Measurements from ENCODE around the gene SLC10A1. TPM values are rescaled to one million over a fixed set of nuclear protein-coding genes. Genes with fewer than 3 reads are reported as not detected.

Gene SLC10A1
- total and polyA plus RNA-seq, 2 experiments from 2014 or later, result not detected

- peaks cover 52% of the 10 kb centered on the region for H3F3A ChIP-seq (ENCODE audit: insufficient read depth)
- no peak overlapping the region for H3K27ac ChIP-seq
- no peaks in the 10 kb centered on the region for H3K27me3 ChIP-seq (replicated peaks; ENCODE audit: insufficient read depth)
- in situ Hi-C loops (cut with MboI), result no loop called here
- H3K4me2 ChIP-seq (ENCODE audit: unreplicated experiment), result no peak overlapping the region
- H3K9me2 ChIP-seq (ENCODE audit: insufficient read depth), result no peaks in the 10 kb centered on the region
- H3K9ac ChIP-seq, result no peak overlapping the region
- H3K36me3 ChIP-seq (ENCODE audit: low read depth), result peaks cover 55% of the 10 kb centered on the region
- peaks cover 19% of the 10 kb centered on the region; the same call in 1 of the 2 replicates for H3K79me2 ChIP-seq (ENCODE audit: insufficient read depth)
- no peak for DNase-seq
- H3K9me3 ChIP-seq (ENCODE audit: low read depth), result no peaks in the 10 kb centered on the region
- WGBS, 2 experiments (ENCODE audit: low coverage in 1 of 2, low lambda C conversion rate in 2 of 2, missing lambda C conversion rate in 2 of 2), result 37 to 51% methylated on average over 2 of the region's 2 CpGs
- no peak overlapping the region for H2AFZ ChIP-seq
- peaks cover 5% of the 10 kb centered on the region; the same call in 1 of the 2 replicates for H4K20me1 ChIP-seq (ENCODE audit: insufficient read depth)
- TF ChIP-seq EZH2phosphoT487 (IDR thresholded peaks at IDR 0.05; ENCODE audit: insufficient read depth, low read depth) (no peak), EZH2 (IDR thresholded peaks at IDR 0.05; ENCODE audit: insufficient read depth, poor library complexity, severe bottlenecking) (no peak)
- H3K4me3 ChIP-seq, result no peak overlapping the region
- no peaks in the 10 kb centered on the region for H3K4me1 ChIP-seq (ENCODE audit: insufficient read depth)
Observed at GRCh38 chr14:69779088-69779487, 18.0 kb downstream of the SLC10A1 start.

GRCh38 chr14:69776875-69777453 is 20.1 kb downstream of the SLC10A1 start:
- DNase-seq, result no peak
- TF ChIP-seq EZH2phosphoT487 (IDR thresholded peaks at IDR 0.05; ENCODE audit: insufficient read depth, low read depth) (no peak), EZH2 (IDR thresholded peaks at IDR 0.05; ENCODE audit: insufficient read depth, poor library complexity, severe bottlenecking) (no peak)
- H3K4me2 ChIP-seq (ENCODE audit: unreplicated experiment), result no peak overlapping the region
- in situ Hi-C loops (cut with MboI), result no loop called here
- no peaks in the 10 kb centered on the region for H3K9me3 ChIP-seq (ENCODE audit: low read depth)
- peaks cover 5% of the 10 kb centered on the region; the same call in 1 of the 2 replicates for H4K20me1 ChIP-seq (ENCODE audit: insufficient read depth)
- H3F3A ChIP-seq (ENCODE audit: insufficient read depth), result peaks cover 68% of the 10 kb centered on the region
- H3K36me3 ChIP-seq (ENCODE audit: low read depth), result peaks cover 71% of the 10 kb centered on the region
- no peak overlapping the region for H2AFZ ChIP-seq
- peaks cover 40% of the 10 kb centered on the region for H3K79me2 ChIP-seq (ENCODE audit: insufficient read depth)
- no peaks in the 10 kb centered on the region for H3K4me1 ChIP-seq (ENCODE audit: insufficient read depth)
- 66 to 69% methylated on average over 4 of the region's 4 CpGs for WGBS, 2 experiments (ENCODE audit: low coverage in 1 of 2, low lambda C conversion rate in 2 of 2, missing lambda C conversion rate in 2 of 2)
- no peak overlapping the region for H3K27ac ChIP-seq
- H3K9me2 ChIP-seq (ENCODE audit: insufficient read depth), result no peaks in the 10 kb centered on the region
- no peak overlapping the region for H3K4me3 ChIP-seq
- no peaks in the 10 kb centered on the region for H3K27me3 ChIP-seq (replicated peaks; ENCODE audit: insufficient read depth)
- no peak overlapping the region for H3K9ac ChIP-seq

GRCh38 chr14:69775012-69775411 is 22.0 kb downstream of the SLC10A1 start:
- no peak for DNase-seq
- WGBS, 2 experiments (ENCODE audit: low coverage in 1 of 2, low lambda C conversion rate in 2 of 2, missing lambda C conversion rate in 2 of 2), result 96 to 99% methylated on average over 3 of the region's 3 CpGs
- no peak overlapping the region for H2AFZ ChIP-seq
- no peaks in the 10 kb centered on the region for H3K9me3 ChIP-seq (ENCODE audit: low read depth)
- TF ChIP-seq EZH2 (IDR thresholded peaks at IDR 0.05; ENCODE audit: insufficient read depth, poor library complexity, severe bottlenecking), result no peak
- no peak for TF ChIP-seq EZH2phosphoT487 (IDR thresholded peaks at IDR 0.05; ENCODE audit: insufficient read depth, low read depth)
- in situ Hi-C loops (cut with MboI), result no loop called here
- no peak overlapping the region for H3K27ac ChIP-seq
- H3K36me3 ChIP-seq (ENCODE audit: low read depth), result peaks cover 82% of the 10 kb centered on the region
- H3K9me2 ChIP-seq (ENCODE audit: insufficient read depth), result no peaks in the 10 kb centered on the region
- no peak overlapping the region for H3K4me3 ChIP-seq
- H3K9ac ChIP-seq, result no peak overlapping the region
- no peaks in the 10 kb centered on the region for H3K27me3 ChIP-seq (replicated peaks; ENCODE audit: insufficient read depth)
- H3K4me2 ChIP-seq (ENCODE audit: unreplicated experiment), result no peak overlapping the region
- H4K20me1 ChIP-seq (ENCODE audit: insufficient read depth), result peaks cover 14% of the 10 kb centered on the region; the same call in 1 of the 2 replicates
- H3K4me1 ChIP-seq (ENCODE audit: insufficient read depth), result 0 out of 2 replicates have a peak, but pooled peaks cover 4% of the 10 kb centered on the region
- H3K79me2 ChIP-seq (ENCODE audit: insufficient read depth), result peaks cover 60% of the 10 kb centered on the region
- H3F3A ChIP-seq (ENCODE audit: insufficient read depth), result peaks cover 76% of the 10 kb centered on the region

GRCh38 chr14:69773571-69774276 is 23.3 kb downstream of the SLC10A1 start:
- TF ChIP-seq EZH2phosphoT487 (IDR thresholded peaks at IDR 0.05; ENCODE audit: insufficient read depth, low read depth) (no peak), EZH2 (IDR thresholded peaks at IDR 0.05; ENCODE audit: insufficient read depth, poor library complexity, severe bottlenecking) (no peak)
- Histone ChIP-seq H3K79me2 (ENCODE audit: insufficient read depth) (peaks cover 73% of the 10 kb centered on the region), H3K9me3 (ENCODE audit: low read depth) (no peaks in the 10 kb centered on the region), H3K27ac (no peak overlapping the region), H3K27me3 (replicated peaks; ENCODE audit: insufficient read depth) (no peaks in the 10 kb centered on the region), H3F3A (ENCODE audit: insufficient read depth) (peaks cover 73% of the 10 kb centered on the region), H3K9ac (no peak overlapping the region), H3K36me3 (ENCODE audit: low read depth) (peaks cover 82% of the 10 kb centered on the region), H3K4me2 (ENCODE audit: unreplicated experiment) (no peak overlapping the region), H3K4me1 (ENCODE audit: insufficient read depth) (peaks cover 15% of the 10 kb centered on the region), H2AFZ (no peak overlapping the region), H4K20me1 (ENCODE audit: insufficient read depth) (peaks cover 18% of the 10 kb centered on the region; the same call in 1 of the 2 replicates), H3K9me2 (ENCODE audit: insufficient read depth) (no peaks in the 10 kb centered on the region), H3K4me3 (no peak overlapping the region)
- 91 to 95% methylated on average over 7 of the region's 7 CpGs for WGBS, 2 experiments (ENCODE audit: low coverage in 1 of 2, low lambda C conversion rate in 2 of 2, missing lambda C conversion rate in 2 of 2)
- no peak for DNase-seq
- in situ Hi-C loops (cut with MboI), result no loop called here

Data from GM23248 (cell line).